Omental fat pad (tissue), 4 donors: Measurements from ENCODE around the gene GPS2. TPM values are rescaled to one million over a fixed set of nuclear protein-coding genes. Genes with fewer than 3 reads are reported as not detected.

Source experiments
- ATAC-seq: fragments of 150-250 bp; one replicate; pipeline ENCODE4 v1.9.1; 2016; ENCODE audit warnings: mild to moderate bottlenecking, moderate library complexity; ENCODE audit not compliant: low FRiP score
- DNase-seq: peaks from one replicate; pipeline ENCODE4 v3.0.0-alpha.2; 2019; ENCODE audit warnings: low spot score
- total RNA-seq, 4 donors: library from RNA; depleted of rRNA; stranded (reverse); fragments of >200 nt; gene quantifications; one replicate each; pipeline ENCODE4 v1.1.0, GENCODE V29; 2016
- TF ChIP-seq, protein P1 (sequence below), 3 donors: fragments of 450-650 bp; IDR thresholded peaks; one replicate each; pipeline ENCODE4 v1.5.1; 2016 to 2017; ENCODE audit warnings: antibody characterized with exemption in 3 of 3, mild to moderate bottlenecking in 3 of 3, moderate library complexity in 2 of 3

GPS2 gene
- total RNA-seq, 4 donors from 2014 or later, result 49.6 to 91.3 (median 75.9) TPM

DNA sequence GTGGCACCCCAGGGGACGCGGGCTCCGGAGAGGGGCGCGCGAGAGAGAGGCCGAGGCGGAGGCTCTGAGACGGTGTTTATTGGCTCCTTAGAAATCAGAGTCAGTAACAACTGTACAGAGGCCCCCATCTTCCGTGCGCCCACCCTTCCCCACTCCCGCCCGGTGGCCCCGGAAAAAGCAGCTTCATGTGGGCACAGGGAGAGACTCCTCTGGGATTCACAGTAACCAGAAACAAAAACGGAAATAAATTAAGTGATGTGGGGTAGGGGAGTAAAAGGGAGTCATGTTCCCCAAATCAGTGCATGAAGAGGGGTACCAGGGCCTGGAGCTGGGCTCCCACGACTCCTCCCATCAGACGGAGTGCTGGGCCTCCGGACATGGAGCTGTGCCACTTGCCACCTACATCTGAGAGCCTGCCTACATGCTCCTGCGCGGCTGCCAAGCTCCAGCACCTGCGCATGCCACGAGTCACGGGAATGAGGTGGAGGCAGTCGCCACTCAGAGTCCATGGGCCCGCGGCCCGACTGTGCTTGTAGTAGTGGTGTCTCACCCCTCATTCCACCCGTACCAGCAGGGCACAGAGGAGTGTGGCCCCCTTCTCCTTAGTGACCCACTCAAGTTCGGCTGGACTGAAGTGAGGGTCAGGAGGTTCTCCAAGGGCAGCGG, 543 bp upstream of the GPS2 start:
- TF ChIP-seq, protein P1, sequence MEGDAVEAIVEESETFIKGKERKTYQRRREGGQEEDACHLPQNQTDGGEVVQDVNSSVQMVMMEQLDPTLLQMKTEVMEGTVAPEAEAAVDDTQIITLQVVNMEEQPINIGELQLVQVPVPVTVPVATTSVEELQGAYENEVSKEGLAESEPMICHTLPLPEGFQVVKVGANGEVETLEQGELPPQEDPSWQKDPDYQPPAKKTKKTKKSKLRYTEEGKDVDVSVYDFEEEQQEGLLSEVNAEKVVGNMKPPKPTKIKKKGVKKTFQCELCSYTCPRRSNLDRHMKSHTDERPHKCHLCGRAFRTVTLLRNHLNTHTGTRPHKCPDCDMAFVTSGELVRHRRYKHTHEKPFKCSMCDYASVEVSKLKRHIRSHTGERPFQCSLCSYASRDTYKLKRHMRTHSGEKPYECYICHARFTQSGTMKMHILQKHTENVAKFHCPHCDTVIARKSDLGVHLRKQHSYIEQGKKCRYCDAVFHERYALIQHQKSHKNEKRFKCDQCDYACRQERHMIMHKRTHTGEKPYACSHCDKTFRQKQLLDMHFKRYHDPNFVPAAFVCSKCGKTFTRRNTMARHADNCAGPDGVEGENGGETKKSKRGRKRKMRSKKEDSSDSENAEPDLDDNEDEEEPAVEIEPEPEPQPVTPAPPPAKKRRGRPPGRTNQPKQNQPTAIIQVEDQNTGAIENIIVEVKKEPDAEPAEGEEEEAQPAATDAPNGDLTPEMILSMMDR (IDR thresholded peaks at IDR 0.05), result no peak
- ATAC-seq, result no peak
- DNase-seq, result no peak

DNA sequence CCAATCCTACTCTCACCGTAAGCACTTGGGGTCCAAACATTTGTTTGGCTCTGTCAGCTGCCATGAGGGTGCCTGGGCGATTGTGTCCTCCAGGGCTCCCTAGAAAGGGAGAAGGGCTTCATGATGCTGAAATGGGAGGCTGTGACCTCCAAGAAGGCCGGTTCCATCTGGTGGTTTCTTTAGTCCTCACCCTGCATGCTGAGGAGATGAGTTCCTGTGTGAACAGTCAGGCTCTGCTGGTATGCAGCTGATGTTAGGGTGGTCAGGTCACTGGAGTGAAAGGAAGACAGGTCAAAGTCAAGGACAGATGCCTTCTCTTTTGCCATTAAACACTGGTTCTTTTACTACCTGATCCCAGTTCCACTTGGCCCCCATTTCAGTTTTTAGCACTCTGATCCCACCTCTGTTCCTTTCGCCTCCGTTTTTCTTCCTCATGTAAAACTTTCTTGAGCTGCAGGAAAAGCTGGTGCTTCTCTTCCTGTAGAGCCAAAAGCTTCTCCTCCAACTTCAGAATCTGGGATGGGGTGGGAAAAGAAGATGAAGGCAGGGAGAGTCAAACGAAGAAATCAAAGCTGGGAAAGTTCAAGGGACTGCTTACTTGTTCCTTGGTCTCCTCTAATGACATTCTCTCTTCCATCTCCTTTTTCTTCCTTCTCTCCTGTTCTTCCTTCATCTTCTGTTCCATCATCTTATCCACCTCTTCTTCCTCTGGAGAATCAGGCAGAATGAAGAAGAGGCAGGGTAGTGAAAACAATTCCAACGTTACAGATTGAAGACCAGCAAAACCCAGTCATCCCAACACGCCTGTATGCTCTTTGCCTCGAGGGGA, 1.1 kb downstream of the GPS2 start:
- DNase-seq, result no peak
- no peak for ATAC-seq
- TF ChIP-seq, protein P1 (IDR thresholded peaks at IDR 0.05), result no peak

GRCh38 chr17:7313088-7313889, 1.9 kb downstream of the GPS2 start:
- ATAC-seq, result no peak
- DNase-seq, result no peak
- TF ChIP-seq, protein P1 (IDR thresholded peaks at IDR 0.05), result no peak

DNA sequence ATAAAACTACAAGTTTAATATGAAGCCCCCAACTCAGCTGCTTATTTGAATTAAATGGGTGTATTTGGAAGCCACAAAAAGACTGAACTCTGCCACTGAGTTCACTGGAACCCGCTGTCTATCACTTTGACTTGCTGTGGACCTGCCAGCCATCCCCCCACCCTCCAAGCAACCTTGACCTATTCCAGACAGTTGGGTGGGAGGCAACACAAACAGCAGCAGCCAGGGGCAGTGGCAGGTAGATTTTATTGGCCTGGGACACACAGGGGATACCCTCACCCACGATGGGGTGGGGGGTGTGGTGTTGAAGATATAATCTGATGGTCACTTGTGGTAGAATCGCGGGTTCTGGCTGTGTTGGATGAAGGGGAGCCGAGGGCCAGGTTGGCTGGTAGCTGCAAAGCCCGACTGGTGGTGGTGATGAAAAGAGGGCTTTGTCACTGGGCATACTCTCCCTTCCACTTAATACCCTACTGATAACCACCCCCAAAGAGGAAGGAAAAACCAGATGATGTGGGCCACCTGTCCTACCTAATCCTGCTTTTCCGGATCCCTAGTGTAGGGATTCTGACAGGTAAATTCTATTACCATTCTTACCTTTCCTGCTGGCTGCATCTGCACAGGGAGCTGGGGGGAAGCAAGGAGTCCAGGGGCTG, 2.6 kb downstream of the GPS2 start:
- no peak for ATAC-seq
- TF ChIP-seq, protein P1 (IDR thresholded peaks at IDR 0.05), result no peak
- no peak for DNase-seq

- no peak for ATAC-seq
- TF ChIP-seq, protein P1 (IDR thresholded peaks at IDR 0.05), result no peak
- no peak for DNase-seq
Measured at GRCh38 chr17:7311110-7311705, 4.0 kb downstream of the GPS2 start.

DNA sequence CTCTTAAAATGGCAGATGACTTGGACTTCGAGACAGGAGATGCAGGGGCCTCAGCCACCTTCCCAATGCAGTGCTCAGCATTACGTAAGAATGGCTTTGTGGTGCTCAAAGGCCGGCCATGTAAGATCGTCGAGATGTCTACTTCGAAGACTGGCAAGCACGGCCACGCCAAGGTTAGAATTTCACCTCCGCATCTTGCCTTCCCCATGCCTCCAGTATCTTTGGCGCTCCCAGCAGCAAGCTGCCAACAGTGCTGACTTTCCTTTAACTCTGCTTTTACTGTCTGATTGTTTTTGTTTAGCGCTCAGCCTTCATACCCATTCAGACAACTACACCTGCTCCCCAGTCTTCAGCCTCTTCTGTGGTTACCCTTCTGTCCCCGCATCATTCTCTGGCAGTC, 5.5 kb downstream of the GPS2 start:
- no peak for DNase-seq
- TF ChIP-seq, protein P1 (IDR thresholded peaks at IDR 0.05), result no peak
- ATAC-seq, result no peak
